Renal pelvis (tissue), 4 donors: Measurements from ENCODE around the gene ACTN4. TPM values are rescaled to one million over a fixed set of nuclear protein-coding genes. Genes with fewer than 3 reads are reported as not detected.

Experiments used
- DNase-seq: peaks from one replicate; pipeline ENCODE4 v3.0.0-alpha.2; 2013
- polyA plus RNA-seq, 3 donors: library from polyadenylated mRNA; unstranded; fragments of 120-200 nt; gene quantifications; one replicate each; pipeline ENCODE4 v1.2.1, GENCODE V29; 2013; ENCODE audit not compliant: insufficient read length in 3 of 3

The ACTN4 gene
- polyA plus RNA-seq, 3 donors, result 701 to 787 (median 742) TPM

DNA sequence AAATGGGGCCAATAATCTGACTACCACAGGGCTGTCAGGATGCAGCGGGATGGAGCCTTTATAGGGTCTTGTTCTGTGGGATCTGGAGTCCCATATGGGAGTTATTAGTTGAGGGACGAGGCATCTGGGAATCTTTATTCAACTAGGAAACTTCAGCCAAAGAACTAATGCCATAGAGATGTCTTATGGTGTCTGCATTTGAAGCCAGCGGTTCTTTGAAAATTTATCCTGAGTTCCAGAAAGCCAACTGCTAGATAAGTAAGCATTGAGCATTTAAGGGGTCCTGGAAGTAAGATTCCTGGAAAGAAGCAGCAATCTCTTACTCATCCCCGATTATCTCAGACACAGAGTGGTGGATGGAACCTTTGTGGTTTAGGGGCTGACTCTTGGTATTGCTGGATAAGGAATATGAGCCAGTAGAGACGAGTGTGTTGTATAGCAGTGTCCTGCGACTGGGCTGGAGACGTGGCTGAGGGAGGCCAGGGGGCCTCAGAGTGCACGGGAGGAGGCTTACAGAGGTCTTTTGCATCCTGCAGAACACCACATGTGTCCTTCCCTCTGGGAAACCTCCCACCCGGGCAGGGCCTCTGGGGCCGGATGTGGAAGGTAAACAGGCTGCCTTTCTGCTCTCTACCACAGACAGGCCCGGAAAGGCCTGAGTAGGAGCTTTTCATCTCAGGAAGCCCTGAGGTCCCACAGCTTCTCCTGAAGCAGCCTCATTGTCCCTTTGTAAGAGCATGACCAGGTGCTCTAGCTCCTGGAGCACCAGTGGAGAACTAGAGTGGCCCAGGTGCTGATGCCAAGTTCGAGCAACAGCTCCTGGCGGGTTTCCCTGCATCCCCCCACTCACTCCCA is 28.8 kb downstream of the ACTN4 start:
- no peak for DNase-seq

DNA sequence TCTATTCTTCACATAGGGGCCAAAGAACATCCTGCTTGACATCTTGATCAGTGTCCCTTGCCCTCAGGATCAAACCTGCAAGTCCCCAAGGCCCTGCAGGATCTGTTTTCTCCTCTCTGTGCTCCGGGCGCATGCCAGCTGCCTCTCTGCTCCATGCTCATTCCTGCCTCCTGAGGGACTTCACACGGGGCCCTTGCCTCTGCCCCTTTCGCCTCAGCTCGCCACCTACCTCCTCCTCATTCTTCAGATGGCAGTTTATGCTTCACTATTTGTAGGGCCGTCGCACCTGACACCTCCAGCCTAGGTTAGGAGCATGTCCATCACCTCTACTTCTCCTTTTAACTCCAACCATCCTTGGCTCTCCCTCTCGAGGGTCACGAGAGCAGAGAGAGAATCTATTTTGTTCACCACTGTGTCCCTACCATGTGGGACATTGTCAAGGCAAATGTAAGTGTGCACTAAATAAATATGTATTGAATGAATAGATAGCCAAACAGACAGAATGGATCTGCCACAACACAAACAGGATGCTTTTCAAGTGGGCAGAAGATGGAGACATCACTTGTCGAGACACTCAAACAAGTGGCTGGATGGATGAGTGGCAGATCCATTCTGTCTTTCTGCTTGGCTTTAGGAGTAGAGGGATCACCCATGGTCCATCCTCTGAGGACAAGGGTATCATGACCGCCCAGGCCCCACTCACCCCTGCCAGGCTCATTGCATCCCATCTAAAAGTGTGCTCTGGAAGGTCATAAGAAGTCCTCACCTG is 29.6 kb downstream of the ACTN4 start:
- DNase-seq, result no peak

DNA sequence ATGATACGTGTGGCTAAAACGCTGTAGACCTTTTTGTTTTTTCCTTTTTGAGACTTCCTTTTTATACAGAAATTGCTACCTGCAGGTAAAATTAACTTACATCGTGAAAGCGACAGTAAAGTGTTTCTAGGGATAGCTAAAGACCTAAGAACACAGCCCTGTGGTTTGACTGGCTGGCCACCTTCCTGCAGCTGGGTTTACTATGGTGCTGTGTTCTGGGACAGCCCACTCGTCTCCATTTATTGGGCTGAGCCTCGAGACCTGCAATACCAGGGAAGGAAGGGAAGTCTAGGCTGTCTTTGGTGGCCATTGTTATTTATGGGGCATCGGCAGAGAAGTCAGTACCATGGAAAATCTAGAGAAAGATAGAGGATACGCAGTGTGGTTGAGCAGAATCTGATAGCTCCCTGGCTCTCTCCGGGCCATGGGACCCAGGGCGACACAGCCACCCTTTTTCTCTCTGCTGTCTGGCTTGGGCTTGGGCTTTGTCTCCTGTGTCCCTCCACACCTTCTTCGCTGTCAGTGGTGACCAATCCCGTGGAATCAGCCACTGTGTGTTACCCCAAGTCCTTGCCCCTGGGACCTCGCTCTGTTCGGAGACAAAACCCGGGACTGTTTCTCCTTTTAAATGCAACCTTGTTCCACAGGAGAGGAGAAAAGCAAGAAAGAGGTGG is 30.9 kb downstream of the ACTN4 start:
- no peak for DNase-seq

DNA sequence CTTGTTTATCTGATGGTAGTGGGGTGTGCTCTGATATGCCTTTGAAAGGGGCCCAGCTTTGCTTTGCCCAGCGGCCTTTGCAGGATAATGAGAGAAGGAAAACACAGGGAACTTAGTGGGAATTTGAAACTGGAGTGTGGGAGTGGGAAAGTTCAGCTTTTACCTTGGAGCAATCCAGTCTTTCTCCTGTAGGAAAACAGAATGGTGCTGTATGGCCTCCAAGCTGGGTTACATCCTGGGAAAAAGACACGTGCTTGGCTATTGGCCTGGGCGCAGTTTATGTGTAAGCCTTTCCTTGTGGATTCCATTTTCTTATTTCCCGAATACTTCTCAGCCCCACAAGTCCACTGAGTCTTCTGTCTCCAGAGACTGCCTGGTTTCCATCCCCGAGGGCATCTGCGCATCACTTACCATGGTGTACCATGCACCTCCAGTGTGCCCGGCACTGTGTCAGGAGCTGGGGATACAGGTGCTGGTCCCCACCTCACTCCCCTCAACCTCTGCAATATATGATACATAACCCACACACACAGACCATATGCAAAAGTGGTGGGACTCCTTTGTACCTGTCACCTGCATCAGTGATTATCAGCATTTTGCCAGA is 31.5 kb downstream of the ACTN4 start:
- DNase-seq, result no peak

DNA sequence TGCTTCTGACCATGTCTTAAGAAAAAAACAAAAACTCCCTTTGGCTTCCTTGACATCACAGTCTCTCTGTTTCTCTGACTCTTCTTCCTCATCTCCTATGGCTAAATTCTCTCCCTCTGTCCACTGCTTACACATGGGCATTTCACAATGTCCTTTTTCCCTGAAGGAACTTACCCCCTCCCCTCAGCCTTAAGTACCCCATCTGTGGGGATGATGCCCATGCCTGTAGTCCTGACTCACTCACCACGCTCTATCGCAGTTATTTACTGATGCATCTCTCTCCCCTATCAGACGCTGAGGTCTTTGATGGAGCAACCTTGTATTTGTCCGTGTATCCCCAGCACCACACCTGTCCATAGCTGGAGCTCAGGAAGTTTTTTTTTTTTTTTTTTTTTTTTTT is 32.4 kb downstream of the ACTN4 start:
- DNase-seq, result no peak

DNA sequence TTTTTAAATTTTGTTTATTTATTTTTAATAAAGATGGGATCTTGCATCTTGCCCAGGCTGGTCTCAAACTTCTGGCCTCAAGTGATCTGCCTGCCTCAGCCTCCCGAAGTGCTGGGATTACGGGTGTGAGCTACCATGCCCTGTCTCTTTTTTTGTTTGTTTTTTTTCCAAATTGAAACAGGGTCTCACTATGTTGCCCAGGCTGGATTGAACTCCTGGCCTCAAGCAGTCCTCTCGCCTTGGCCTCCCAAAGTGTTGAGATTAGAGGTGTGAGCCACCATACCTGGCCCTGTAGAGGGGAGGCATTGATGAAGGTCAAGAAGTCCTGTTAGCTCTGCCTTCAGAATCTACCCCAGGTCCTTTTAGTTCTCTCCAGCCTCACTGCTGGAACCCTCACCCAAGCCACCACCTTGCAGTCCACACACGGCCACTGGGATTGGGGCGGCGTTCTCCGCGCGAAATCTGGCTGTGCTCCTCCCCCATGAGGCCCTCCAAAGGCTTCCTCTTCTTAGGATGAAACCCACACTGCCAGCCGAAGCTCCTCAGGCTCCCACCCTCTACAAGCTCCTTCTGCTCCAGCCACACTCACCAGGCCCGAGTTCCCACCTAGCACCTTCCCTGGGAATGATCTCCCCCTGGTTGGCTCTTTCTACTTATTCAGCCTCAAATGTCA is 34.9 kb downstream of the ACTN4 start:
- DNase-seq, result no peak

DNA sequence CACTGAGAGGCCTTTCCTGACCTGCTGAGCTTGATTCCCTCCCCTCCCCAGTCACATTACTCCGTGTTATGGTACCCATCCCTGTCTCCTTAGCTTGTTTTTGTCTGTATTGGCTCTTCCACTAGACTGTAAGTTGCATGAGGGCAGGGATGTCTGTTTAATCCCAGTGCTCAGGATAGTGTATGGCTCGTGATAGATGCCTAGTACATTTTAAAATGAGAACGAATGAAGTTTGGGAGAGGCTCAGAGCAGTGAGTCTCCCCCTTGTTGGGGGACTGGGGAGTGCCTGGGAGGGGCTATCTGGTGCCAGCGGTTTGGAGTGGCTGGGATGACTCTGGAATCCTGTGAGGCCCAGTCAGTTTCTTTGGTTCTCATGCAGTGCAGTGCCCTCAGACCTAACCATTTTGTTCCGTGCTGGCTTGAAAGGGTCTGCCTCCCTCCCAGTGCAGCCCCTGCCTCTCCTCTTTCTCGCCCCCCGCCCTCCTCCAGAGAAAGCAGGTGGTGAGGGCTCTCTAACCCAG is 35.5 kb downstream of the ACTN4 start:
- DNase-seq, result no peak

DNA sequence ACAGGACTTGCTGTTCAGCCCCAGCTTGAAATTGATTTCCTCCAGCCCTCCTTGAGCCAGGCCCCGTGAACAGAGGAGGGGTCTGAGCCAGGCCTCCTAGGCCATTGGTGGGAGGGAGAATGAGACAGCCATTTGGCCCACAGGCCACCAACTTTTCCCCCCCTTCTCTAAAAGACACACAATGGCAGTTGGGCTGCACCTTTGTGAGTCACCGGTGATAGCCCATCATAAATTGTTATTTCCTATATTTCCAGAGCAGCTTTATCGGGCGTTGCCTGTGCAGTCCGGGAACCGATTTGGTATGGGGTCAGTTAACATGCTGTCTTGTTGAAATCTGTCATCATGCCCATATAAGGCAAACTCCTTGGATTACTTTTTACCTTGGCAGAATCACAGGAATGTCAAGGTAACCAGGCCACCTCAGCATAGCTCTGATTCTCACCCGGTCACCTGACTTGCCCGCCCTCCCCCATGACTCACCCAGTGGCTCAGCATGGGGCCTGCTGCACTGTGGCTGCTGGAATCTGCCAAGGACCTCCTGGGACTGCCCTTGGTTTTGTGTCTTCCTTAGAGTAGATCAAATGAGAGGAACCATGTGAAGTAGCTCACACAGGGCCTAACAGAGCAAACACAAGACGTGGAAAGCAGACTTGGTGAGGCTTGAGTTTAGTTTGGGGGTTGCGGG is 36.1 kb downstream of the ACTN4 start:
- peak; percentile 87 for DNase-seq

DNA sequence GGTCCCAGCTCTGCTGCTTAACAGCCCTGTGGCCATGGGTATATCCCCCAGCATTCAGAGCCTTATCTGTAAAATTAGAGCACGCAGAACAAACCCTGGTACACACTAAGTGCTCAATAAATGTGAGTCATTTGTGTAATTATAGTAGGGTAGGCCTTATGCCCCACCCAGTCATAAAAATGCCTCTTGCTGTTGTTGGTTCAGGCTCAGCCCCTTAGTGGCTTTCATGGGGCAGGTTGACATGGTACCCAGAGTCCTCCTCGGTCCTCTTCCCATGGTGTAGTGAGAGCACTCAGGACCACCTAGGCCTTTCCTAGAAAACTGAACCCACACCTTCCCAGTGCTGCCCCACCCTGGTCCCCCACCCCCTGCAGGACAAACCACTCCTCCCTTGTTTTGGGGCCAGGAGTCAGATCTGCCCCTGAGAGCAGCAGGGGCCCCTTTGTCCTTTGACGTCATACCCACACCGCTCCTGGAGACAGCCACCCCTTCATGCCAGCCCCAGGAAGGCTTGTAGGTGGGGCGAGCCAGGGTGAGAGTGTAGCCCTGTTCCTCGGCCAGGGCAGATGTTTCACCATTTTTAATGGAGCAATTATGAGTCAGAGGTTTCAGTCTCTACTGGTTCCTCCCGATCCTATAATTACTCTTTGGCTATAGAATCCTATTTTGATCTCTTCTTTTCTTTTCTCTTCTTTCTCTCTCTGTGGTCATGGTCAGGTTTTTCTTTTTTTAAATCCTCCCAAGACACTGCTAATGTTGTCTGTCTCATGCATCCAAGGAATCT is 36.8 kb downstream of the ACTN4 start:
- DNase-seq, result no peak

DNA sequence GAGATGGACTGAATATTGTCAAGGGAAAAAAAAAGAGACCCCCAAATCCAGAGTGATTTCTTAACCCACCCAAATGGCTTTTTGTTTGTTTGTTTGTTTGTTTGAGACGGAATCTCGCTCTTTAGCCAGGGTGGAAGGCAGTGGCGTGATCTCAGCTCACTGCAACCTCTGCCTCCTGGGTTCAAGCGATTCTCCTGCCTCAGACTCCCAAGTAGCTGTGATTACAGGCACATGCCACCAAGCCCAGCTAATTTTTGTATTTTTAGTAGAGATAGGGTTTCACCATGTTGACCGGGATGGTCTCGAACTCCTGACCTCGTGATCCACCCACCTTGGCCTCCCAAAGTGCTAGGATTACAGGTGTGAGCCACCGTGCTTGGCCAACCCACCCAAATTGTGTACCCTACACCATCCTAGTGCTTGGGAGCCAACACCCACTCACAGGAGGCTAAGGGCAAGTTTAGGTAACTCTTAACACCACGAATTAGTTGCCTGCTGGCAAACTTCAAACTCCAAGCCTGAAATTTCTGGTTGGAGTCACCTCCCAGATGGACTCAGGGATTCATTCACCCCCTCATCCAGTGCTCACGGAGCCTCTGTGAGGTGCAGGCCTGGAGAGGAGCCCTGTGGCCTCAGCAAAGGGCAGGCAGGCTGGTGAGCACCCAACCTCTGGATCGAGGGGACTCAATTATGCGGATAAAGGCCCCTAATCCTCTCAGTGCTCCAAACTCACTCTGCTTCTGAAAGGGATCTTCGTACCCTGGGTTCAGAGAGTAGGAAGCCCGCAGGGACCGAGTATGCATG is 37.6 kb downstream of the ACTN4 start:
- DNase-seq, result no peak

DNA sequence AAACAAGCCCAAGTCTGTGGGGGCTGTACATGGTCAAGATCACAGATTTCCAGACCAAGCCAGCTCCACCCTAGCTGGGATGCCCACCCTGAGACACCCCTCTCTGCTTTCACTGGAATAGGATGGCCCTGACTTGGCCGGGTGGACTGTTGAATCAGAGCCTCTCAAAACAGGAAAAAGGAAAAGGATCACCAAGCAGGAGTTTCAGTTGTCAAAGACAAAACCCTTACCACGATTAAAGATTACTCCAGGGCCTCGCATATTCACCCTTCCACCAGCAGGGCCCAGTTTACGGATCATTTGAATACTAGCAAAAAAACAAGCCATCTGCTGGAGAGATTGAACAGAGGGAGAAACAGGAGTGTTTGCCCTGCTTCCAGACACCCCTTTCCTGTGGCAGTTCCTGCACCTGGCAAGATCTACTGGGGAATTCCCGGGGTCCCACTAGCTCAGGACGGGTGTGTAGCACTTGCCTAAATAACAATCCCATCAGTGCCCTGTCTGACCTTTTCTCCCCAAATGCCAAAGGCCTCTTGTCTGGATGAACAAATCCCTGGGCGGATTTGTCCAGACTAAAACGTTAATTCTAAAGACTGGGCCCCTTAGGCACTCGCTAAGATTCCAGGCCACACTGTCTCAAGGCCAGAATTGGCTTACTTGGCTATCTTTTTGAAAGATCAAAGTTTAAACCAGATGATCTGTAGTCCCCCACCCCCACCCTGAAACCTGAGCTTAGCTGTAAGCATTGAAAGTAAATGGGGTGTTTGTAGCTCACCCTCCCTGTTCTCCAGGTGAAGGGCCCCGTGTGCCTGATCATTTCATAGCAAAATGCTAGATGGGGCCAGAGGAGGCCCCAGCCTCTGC is 38.4 kb downstream of the ACTN4 start:
- no peak for DNase-seq

DNA sequence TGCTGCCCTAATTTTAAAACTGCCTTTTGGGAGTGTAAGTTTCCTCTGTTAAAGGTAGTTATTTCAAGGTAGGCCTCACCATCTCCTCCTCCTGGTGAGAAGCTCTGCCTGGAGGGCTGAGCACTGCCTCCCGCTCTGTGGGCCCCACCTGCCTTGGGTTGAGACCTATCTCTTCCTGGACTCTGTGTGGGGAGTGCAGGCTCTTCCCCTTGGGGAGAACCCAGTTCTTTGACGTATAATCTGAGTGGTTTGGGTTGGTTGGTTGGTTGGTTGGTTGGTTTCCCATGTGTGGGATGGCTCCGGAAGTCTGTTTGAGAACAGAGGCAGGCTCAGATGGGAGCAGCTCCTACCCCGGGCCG is 39.1 kb downstream of the ACTN4 start:
- no peak for DNase-seq

DNA sequence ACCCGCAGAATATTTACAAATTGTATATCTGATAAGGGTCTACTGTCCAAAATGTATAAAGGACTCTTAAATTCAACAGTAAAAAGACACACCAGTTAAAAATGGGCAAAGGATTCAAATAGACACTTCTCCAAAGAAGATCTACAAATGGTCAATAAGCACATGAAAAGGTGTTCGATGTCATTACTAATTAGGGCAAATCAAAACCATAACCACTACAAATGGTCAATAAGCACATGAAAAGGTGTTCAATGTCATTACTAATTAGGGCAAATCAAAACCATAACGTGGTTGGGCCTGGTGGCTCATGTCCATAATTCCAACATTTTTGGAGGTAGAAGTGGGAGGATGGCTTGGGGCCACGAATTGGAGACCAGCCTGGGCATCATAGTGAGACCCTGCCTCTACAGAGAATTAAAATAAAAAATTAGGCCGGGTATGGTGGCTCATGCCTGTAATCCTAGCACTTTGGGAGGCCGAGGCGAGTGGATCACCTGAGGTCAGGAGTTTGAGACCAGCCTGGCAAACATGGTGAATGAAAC is 40.5 kb downstream of the ACTN4 start:
- DNase-seq, result no peak

DNA sequence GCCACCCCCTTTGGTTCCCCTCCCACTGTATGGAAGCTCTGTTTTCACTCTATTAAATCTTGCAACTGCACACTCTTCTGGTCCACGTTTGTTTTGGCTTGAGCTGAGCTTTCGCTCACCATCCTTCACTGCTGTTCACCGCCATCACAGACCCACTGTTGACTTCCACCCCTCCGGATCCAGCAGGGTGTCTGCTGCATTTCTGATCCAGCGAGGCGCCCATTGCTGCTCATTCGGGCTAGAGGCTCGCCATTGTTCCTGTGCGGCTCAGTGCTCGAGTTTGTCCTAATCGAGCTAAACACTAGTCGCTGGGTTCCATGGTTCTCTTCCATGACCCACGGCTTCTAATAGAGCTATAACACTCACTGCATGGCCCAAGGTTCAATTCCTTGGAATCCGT is 42.7 kb downstream of the ACTN4 start:
- no peak for DNase-seq

DNA sequence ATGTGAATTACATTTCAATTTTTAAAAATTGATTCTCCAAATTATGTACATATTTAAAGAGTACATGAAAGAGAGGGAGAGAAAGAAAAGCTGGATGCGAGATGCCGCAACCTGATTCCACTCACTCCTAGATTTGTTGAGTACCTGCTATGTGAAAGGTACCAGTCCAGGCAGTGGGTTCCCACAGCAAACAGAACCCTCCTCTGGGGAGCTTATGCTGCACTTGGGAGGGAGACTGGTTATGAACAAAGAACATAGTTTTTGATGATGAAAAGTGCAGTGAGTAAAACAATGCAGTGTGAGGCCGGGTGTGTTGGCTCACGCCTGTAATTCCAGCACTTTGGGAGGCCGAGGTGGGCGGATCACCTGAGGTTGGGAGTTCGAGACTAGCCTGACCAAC is 43.4 kb downstream of the ACTN4 start:
- DNase-seq, result no peak

DNA sequence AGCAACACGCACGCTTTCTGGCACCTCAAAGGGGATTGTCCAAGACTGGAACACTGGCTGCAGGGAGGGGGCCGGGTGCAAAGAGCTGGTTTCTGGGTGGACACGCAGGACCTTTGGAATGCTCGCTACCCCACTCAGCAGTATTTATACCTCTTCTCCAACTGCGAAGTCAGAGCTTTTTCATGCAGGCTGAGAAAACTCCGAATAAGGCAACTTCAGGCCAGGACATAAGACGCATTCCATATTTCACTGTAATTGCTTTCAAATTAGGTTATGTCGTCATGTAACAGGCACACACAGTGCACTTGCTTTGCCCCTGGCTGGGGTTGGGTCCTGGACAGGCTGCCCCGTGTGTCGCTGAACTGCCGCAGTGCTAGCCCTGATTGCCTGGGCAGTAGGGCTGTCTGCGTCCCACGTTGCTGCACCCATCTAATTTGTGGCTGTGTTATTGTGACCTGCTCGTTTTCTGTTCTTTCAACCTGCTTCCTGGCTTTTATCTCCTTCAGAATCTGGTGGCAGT is 44.5 kb downstream of the ACTN4 start:
- peak; percentile 62 for DNase-seq
